ENCODE results near the gene ESPNL. TPM values are rescaled to one million over a fixed set of nuclear protein-coding genes. Genes with fewer than 3 reads are reported as not detected.
A peak's percentile ranks its signal among the peaks of the same experiment; 100 is the strongest.

Gene ESPNL
- total RNA-seq, 3 donors from 2014 or later = 0.23 to 0.63 (median 0.47) TPM

DNA sequence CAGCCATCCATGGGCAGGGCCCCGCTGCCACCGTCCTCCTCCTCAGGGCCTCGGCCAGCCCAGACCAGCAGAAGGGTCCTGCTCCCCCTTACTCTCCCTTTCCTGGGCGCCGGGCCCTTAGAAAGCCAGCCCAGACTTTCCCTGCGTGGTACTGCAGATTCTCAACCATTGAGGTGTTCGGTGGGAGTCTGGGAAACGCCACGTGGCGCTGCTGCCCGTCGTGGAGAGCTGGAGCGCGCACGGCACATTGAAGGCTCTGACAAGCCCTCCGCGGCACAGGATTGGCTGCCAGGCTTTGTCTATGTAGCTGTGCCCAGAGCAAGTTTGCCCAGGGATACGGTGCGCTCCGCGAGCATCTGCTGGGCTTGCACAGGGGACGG, 27.9 kb downstream of the ESPNL start:
- H3K4me3 ChIP-seq = no peak overlapping the region
- no peaks in the 10 kb centered on the region for H3K36me3 ChIP-seq (ENCODE audit: low read depth)
- DNase-seq (no peak), ATAC-seq (no peak)
- no peaks in the 10 kb centered on the region for H3K4me1 ChIP-seq (ENCODE audit: low read depth)
- H3K9me3 ChIP-seq = no peaks in the 10 kb centered on the region
- TF ChIP-seq, protein P1, sequence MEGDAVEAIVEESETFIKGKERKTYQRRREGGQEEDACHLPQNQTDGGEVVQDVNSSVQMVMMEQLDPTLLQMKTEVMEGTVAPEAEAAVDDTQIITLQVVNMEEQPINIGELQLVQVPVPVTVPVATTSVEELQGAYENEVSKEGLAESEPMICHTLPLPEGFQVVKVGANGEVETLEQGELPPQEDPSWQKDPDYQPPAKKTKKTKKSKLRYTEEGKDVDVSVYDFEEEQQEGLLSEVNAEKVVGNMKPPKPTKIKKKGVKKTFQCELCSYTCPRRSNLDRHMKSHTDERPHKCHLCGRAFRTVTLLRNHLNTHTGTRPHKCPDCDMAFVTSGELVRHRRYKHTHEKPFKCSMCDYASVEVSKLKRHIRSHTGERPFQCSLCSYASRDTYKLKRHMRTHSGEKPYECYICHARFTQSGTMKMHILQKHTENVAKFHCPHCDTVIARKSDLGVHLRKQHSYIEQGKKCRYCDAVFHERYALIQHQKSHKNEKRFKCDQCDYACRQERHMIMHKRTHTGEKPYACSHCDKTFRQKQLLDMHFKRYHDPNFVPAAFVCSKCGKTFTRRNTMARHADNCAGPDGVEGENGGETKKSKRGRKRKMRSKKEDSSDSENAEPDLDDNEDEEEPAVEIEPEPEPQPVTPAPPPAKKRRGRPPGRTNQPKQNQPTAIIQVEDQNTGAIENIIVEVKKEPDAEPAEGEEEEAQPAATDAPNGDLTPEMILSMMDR (IDR thresholded peaks at IDR 0.05) = no peak
- intact Hi-C loops (cut with DNase I, micrococcal nuclease) = no loop called here

DNA sequence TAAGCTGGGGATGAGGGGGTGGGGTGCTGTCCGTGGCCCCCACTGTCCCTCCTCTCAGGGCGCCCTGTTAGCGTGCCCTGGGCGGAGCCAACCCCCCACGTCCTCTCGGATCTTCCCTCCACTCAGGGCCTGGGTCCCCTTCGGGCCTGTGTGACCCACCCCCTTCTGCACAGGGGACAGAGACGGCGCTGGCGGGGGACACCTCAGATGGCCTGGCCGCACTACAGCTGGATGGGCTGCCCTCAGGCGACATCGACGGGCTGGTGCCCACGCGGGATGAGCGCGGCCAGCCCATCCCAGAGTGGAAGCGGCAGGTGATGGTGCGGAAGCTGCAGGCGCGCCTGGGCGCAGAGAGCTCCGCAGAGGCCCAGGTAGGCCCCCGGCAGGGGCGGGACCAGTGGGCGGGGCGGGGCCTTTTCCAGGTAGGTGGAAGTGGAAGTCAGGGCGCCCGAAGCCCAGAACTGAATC, 28.4 kb downstream of the ESPNL start:
- H3K9me3 ChIP-seq = no peaks in the 10 kb centered on the region
- no peaks in the 10 kb centered on the region for H3K4me1 ChIP-seq (ENCODE audit: low read depth)
- ATAC-seq (no peak), DNase-seq (peak in 2 of 3 donors; percentile 24 to 44)
- H3K36me3 ChIP-seq (ENCODE audit: low read depth) = no peaks in the 10 kb centered on the region
- TF ChIP-seq, protein P1 (IDR thresholded peaks at IDR 0.05) = no peak
- intact Hi-C loops (cut with DNase I, micrococcal nuclease) = no loop called here
- H3K4me3 ChIP-seq = no peak overlapping the region

DNA sequence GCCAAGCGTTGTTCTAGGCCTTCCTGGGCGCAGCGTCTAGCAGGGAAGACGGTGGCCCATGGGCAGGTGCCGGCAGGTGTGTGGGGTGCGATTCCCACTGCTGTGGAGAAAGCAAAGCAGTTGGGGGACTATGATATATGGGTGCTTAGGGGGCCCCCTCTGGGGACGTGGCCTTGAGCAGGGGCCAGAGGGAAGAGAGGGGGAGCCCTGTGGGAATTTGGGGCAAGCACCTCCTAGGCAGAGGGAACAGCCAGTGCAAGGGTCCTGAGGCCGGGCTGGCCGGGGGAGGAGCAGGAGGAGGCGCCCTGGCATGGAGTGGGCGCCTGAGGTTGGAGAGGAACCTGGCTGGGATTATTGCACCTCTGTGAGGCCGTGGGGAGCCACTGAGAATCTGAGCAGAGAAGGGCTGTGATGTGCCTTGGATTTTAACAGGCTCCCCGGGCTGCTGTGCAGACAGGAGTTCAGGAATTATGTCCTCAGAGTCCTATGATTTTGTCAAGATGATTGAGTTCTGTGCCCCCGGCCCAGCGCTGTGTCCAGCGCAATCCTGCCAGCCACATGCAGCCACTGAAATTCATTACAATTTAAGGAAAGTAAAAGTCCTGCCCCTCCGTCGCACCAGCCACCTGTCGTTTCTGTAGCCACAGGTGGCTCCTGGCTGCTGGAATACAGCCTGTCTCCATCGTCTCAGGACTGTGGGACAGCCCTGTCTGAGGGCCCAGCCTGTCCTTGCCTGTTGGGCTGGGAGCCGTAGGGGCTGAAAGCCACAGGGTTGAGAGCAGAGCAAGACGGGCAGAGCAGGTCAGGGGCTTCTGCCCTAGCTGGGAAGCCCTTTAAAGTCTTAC, 29.2 kb downstream of the ESPNL start:
- Histone ChIP-seq H3K9me3 (no peaks in the 10 kb centered on the region), H3K4me1 (ENCODE audit: low read depth) (no peaks in the 10 kb centered on the region), H3K36me3 (ENCODE audit: low read depth) (no peaks in the 10 kb centered on the region), H3K4me3 (no peak overlapping the region)
- ATAC-seq (no peak), DNase-seq (peak in 1 of 3 donors; percentile 15)
- TF ChIP-seq, protein P1 (IDR thresholded peaks at IDR 0.05) = no peak
- intact Hi-C loops (cut with DNase I, micrococcal nuclease) = no loop called here

DNA sequence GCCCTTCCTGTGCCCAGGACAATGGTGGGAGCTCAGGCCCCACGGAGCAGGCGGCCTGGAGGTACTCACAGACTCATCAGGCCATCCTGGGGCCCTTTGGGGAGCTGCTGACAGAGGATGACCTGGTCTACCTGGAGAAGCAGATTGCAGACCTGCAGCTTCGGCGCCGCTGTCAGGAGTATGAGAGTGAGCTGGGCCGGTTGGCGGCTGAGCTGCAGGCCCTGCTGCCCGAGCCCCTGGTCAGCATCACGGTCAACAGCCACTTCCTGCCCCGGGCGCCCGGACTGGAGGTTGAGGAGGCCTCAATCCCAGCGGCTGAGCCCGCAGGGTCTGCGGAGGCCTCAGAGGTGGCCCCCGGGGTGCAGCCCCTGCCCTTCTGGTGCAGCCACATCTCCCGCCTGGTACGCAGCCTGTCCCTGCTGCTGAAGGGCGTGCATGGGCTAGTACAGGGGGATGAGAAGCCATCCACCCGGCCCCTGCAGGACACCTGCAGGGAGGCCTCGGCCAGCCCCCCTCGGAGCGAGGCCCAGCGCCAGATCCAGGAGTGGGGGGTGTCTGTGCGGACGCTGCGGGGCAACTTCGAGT, 30.1 kb downstream of the ESPNL start:
- intact Hi-C loops (cut with DNase I, micrococcal nuclease) = no loop called here
- TF ChIP-seq, protein P1 (IDR thresholded peaks at IDR 0.05) = no peak
- ATAC-seq = no peak
- H3K4me1 ChIP-seq (ENCODE audit: low read depth) = no peaks in the 10 kb centered on the region
- DNase-seq = peak in 2 of 3 donors; percentile 15 to 32
- no peaks in the 10 kb centered on the region for H3K9me3 ChIP-seq
- H3K4me3 ChIP-seq = no peak overlapping the region
- no peaks in the 10 kb centered on the region for H3K36me3 ChIP-seq (ENCODE audit: low read depth)

DNA sequence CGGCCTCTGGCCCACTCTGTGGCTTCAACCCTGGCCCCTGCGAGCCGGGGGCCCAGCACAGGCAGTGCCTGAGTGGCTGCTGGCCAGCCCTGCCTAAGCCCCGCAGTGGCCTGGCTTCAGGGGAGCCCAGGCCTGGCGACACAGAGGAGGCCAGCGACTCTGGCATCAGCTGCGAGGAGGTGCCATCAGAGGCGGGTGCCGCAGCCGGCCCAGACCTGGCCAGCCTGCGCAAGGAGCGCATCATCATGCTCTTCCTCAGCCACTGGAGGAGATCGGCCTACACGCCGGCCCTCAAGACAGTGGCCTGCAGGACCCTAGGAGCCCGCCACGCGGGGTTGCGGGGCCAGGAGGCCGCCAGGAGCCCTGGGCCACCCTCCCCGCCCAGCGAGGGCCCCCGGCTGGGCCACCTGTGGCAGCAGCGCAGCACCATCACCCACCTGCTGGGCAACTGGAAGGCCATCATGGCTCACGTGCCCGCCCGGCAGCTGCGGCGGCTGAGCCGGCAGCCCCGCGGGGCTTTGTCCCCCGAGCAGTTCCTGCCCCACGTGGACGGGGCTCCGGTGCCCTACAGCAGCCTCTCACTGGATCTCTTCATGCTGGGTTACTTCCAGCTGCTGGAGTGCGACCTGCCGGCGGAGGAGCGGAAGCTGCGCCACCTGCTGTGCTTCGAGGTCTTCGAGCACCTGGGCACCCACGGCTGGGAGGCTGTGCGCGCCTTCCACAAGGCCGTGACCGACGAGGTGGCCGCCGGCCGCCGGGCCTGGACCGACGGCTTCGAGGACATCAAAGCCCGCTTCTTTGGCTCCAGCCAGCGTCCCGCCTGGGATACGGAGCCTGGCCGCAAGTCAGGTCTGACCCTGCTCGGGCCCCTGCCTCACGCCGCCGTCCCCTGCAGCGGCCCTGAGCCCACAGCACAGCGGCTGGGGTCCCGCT, 30.8 kb downstream of the ESPNL start:
- Histone ChIP-seq H3K36me3 (ENCODE audit: low read depth) (no peaks in the 10 kb centered on the region), H3K4me1 (ENCODE audit: low read depth) (no peaks in the 10 kb centered on the region), H3K9me3 (no peaks in the 10 kb centered on the region), H3K4me3 (no peak overlapping the region)
- peak in 2 of 3 donors; percentile 15 to 43 for DNase-seq
- intact Hi-C loops (cut with DNase I, micrococcal nuclease) = no loop called here
- ATAC-seq = no peak
- TF ChIP-seq, protein P1 (IDR thresholded peaks at IDR 0.05) = no peak

All from mucosa of descending colon (tissue), 3 donors.